ENCODE measurements around the gene CCDC92B.

Gene CCDC92B

DNA sequence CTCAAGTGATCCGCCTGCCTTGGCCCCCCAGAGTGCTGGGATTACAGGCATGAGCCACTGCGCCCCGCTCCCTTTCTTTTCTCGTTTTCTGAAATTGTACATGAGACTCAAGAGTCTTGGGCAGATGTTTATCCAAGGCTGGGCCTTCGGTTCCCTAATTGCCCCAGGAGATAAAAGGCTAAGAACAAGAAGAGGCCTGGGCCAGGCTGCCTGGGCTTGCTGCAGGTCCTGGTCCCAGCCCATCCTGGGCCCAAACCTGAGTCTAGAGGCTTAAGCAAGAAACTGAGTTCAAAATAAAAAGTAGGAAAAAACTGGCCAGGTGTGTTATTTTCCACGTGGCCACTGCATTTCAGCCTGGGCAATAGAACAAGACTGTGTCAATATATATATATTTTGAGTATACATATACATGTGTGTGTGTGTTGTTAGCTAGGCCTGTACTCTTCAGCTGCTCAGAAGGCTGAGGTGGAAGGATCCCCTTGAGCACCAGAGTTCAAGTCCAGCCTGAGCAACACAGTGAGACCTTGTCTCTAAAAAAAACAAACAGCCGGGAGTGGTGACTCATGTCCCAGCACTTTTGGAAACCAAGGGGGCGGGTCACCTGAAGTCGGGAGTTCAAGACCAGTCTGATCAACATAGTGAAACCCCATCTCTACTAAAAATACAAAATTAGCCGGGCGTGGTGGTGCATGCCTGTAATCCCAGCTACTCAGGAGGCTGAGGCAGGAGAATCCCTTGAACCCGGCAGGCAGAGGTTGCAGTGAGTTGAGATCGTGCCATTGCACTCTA lies 31.1 kb downstream of the CCDC92B start:
- no peak for DNase-seq

DNA sequence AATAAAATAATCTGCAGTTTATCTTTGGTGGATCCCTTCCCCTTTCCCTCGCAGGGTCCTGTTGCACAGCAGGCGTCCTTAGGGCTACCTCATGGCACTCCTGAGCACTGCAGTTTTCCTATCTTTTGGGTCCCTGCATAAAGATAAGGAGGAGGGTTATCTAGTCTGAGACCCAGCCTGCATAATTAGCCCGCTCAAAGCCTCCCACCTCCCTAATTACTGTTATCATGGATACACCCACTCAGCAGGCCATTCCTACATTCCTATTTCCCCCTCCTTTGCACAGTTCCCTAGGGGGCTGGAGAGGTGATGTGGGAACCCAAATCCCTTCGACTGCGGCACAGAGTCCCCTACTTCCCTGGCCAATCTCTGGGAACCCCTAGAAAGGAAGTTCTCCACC lies 32.8 kb downstream of the CCDC92B start:
- no peak for DNase-seq

DNA sequence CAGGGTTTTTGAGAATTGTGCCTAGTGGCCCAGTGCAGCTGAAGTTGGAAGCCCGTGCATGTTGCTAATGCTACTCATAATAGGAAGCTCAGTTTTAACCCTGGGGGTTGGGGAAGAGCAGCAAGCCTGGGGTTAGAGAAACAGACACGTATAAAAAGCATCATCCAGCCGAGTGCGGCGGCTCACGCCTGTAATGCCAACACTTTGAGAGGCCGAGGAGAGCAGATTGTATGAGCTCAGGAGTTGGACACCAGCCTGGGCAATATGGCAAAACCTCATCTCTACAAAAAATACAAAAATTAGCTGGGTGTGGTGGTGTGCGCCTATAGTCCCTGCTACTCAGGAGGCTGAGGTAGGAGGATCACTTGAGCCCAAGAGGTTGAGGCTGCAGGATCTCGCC lies 35.6 kb downstream of the CCDC92B start:
- DNase-seq = no peak

DNA sequence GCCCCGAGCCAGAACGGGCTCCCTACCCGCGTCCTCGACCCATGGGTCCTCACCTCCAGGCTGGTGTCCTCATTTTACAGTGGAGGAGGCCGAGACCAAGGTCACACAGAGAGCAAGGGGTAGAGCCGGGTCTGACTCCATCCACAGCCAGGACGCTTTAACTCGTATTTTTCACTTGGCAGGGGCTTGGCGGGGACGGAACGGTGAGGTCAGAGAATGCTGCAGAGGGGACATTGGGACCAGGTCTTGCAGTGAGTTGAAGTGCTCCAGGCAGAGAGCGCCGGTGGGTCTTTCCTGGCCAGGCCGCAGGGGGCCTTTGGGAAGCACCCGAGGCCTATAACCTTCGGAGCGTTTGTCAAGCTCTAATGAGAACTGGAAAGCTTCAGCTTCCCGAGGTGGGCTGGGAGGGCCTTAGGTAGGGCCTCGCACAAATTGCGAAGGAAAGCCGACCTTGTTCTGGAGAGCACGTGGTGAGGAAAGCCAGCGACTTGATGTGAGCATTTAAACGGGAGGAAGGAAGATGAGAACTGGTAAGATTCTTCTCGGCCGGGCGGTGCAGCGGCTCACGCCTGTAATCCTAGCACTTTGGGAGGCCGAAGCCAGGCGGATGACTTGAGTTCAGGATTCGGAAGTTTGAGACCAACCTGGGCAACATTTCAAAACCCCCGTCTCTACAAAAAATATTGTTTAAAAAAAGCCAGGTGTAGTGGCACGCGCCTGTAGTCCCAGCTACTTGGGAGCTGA lies 37.0 kb downstream of the CCDC92B start:
- no peak for DNase-seq

DNA sequence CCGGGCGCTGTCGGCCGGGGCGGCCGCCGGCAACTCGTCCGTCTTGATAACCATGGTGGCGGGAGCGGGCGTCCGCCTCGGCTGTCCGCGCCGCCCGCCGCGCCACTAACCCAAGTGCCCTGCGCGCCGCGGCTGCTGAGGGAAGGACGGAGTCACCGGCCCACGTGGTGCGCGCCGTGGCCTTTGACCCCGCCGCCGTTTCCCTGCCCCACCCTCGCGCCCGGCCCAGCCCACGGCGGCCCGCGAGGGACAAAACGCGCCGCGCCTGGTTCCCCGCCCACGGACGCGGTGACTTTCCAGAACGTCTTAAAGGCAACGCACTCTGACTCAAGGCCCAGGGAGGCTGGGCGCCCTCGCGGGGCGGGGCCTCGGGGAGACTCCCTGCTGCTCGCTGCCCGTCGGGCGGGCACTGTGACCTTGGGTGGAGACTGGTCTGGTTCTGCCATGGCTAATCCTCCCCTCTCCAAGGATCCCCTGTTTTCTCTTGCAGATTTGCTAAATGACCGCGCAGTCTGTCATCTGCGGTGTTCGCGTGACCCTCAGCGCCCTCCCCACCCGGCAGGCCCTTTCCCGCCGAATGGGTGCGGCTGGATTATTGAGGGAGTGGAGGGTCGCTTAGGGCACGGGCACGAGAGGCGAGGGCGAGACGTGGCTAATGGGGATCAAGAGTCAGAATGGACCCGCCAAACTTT lies 37.7 kb downstream of the CCDC92B start, which contains the start of gene CLUH:
TSS of gene CLUH (minus strand) at position 157 of the 692 bp plus-strand sequence. CDS start at position 54, 103 bp downstream.
- peak; percentile 99 to 100 (median 100) for DNase-seq

DNA sequence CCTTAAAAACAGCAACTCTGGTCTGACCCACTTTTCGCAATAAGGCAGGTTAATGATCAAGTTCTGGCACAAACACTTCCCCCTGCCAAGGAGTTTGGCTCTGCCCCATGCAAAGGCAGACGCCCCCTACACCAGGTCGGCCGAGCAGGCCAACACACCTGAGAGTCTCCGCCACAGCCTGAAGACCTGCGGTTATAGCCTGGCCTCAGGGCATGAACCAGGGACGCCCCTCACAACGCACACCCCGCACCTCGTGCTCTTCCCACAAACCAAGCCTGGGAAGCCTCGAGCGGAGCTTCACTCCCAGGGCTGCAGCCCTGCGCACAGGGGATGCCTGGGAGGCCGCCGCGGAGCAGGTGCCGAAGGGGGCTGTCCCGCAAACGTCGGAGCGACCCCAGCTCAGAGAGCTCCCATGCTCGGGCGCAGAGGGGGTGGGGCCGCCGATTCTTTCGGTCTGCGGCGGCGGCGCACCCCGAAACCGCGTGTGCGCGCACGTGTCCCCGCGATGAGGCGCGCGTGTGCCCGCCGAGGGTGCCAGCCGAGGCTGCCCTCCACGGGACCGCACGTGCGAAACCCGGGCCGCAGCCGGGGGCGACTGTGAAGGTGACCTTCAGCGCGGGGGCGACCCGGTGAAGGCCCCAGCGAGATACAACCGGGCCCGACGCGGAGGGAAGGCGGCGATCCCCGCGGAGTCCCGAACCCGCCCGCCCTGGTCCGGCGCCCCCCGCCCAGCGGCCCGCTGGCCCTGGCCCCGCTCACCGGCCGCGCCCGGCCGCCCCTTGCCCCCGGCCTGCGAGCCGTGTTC lies 38.4 kb downstream of the CCDC92B start:
- peak; percentile 55 to 62 (median 59) for DNase-seq

DNA sequence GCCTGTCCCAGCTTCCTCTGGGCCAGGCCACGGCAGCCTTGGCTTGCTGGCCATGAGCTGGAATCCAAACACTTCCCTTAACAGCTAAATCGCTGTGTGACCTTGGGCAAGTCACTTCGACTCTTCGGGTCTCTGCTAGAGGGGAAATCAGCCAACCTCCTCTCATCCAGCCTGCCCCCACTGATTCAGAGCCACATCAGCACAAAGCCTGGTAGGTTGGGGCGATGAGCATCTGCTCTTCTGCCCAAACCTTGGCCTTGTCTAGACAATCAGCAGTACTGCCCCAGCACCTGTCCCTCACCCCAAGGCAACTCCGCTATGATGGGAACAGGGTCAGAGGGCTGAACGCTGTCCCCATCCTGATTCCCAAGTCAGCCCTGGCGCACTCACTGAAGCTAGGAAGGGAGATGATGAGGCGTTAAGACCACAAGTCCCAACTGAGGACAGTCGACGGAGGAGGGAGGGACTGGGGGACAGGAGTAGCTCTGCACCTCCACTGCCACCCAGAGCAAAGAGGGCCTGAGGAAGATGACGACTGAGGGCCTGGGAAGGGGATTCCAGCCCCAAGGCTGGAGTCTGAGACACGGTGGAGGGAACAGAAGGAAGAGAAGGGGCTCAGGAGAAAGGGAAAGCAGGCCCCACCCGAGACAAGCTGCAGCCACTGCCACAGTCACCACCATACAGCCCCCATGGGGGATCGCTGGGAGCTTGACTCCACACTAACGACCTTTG lies 39.2 kb downstream of the CCDC92B start:
- DNase-seq = peak in 2 of 3 donors; percentile 34 to 58

DNA sequence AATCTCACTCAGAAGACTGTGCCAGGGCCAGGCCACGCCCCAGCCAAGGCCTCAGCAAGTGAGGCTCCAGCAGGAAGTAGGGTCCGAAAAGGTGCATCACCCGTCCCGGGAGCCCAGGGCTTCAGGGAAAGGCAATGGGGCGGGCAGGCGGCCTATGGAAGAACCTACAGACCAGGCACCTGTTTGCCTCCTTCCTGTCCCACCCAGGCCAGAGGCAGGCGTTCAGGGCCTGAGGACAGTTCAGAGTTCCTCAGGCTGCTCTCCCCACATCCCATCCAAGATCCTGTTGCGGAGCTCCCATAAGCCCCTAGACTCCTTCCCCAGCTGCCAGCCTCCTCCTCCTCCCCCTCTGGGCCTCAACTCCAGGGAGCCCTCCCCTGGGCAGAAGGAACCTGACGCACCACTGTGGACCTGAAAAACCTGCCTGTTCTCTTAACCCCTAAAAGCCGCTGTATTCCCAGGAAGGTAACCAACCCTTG lies 40.2 kb downstream of the CCDC92B start:
- DNase-seq = no peak

DNA sequence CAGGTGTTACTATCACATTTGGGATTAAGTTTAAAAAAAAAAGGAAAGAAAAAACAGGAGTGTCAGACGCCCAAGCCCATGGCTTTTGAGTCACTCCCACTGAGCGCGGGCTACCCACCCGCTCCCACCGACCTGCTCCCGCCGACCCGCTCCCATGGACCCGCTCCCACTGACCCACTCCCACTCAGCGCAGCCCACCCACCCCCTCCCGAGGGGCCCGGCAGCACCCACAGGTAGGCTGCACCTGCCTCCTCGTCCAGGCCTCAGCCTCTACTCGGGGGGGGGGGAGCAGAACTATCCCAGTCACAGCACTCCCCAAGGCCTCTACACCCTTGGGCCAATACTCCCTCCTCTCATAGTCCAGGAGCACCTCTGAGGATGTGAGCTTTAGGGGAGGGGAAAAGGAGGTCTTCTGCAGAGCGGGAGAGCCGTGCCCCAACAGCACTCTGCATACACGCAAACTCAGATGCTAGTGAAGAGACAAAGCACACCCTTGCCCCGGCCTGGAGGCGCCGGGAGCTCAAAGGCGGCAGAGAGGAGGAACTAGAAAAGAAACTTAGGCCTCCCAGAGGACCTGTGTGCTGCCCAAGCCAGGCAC lies 40.8 kb downstream of the CCDC92B start:
- DNase-seq = no peak

DNA sequence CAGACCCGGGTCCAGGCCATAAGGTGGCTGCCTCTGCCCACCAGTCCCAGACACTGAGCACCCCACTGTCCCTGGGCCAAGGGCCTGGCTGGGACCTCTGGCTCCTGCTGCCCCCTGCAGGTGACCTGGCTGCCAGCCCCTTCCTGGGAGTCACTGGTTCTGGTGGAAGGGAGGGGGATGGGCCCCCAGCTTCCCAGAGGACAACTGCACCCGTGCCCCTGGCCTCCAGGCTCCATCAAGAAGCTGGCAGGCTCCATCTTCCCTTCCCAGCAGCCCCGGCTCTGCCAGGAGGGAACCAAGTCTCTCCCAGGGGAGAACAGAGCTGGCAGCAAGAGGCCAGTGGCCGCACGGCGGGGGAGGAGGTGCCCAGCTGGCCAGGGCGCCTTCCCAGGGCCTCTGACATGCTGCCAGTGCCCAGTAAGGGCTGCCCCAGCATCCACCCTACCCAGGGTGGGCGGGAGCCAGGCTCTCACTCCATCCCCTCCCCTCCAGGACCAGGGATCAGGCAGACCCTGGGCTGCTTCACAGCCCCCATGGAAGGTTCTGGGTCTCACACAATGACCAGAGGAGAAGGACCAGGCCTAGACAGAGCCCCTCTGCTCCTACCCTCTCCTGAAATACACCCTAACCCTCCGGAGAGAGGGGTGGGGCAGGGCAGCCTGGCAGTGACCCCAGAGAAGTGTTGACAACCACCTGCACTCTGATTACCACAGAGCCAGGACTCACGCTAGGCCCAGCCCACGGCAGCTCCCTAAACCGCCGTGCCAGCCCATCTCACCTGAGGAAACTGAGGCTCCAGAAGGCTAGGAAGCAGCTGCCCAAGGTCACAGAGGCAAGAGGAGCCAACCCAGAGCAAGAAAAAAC lies 41.5 kb downstream of the CCDC92B start:
- DNase-seq = peak in 1 of 3 donors; percentile 38

DNA sequence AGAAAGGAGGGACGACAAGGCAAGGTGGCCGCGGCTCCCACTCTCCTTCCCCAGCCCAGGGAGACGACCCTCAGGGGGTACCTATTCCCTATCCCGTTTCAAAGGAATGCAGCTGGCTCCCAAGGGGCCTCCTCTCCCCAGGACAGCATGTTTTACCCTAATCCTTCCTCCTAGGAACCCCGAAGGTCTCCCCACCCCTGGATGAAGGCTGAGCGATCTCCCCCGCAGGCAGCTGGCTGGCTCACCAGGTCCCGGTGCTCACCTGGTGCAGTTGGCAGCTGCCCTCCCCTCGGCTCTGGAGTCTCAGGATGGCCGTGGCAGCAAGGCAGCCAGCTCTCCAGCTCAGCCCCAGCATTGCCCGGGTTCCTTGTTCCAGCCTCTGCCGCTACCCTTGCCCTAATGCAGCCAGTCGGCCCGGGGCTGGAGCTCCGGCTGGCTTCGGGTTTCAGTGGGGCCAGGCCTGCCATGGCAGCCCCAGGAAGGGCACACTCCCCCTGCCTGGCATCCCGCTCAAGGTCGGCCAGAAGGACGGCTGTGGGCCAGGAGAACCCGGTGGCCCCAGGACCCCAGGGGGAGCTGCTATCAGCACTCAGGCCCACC lies 42.4 kb downstream of the CCDC92B start:
- no peak for DNase-seq

DNA sequence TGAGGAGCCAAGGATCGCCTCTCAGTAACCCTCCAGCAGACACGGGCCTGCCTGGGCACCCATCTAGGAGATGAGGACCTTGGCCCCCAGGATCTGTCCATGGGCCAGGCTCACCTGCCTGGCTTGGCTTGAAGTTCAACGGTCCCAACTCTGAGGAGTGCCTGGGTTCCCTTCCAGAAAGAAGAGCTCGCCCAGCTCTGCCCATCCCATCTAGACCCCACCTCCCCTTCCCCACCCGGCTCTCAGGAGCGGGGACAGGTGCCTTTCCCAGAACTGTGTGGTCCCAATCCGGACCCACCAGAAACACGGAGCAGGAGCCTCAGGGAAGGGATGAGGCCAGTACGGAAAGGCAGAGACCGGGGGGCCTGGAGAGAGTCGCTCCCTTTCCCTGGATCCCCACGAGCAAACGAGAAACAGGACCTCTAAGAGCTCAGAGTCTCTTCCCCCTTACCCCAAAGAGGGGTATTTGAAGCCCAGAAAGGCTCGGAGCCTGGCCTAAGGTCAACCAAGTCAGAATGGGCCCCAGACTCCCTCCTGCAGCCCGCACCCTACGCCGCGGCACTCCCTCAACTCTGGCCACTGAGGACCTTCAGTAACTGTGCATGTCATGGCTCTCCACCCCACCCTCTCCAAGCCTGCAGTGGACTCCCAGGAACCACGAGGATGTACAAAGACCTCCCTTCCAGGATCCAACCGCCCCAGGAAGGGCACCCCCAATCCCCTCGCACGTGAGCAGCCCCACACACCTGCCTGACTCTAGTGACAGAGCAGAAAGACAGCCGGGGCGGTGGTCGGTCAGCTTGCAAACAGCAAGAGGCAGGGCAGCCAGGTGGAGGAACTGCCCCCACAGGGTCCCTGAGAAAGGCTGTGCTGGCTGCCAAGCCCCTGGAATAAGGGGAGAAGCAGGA lies 43.3 kb downstream of the CCDC92B start:
- no peak for DNase-seq

DNA sequence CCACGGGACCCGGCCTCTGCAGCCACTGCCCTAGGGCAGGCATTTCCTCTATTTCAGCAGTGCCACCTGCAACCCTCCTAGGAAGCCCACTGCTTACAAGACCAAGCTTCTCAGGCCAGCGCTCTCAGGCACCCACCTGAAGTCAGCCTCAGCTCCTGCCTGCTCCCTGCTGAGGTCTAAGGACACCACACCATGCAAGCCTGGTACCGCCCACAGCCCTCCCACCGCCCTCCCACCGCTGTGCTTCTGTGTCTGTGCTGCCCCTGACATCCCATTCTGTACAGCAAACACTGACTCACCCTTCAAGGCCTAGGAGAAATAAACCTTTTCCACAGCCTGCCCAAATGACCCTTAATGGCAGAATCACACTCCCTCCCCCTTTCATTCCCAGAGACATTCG lies 44.2 kb downstream of the CCDC92B start:
- no peak for DNase-seq

DNA sequence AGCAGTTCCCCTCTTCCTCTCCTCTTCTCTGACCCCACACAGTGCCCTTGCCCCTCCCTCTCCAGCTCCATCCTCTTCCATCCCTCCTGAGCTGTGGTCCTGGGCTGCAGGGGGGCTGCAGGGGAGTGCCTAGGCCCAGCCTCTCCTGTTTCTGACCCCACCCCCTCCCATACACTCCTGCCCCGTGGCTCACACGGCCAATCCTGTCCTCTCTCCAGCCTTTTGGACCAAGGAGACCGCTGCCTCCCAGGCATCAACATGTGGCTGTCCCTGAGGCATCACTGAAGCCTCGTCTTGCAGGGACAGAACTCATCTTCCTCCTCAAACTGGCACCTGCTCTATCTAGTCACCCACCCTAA lies 44.6 kb downstream of the CCDC92B start:
- DNase-seq = no peak

DNA sequence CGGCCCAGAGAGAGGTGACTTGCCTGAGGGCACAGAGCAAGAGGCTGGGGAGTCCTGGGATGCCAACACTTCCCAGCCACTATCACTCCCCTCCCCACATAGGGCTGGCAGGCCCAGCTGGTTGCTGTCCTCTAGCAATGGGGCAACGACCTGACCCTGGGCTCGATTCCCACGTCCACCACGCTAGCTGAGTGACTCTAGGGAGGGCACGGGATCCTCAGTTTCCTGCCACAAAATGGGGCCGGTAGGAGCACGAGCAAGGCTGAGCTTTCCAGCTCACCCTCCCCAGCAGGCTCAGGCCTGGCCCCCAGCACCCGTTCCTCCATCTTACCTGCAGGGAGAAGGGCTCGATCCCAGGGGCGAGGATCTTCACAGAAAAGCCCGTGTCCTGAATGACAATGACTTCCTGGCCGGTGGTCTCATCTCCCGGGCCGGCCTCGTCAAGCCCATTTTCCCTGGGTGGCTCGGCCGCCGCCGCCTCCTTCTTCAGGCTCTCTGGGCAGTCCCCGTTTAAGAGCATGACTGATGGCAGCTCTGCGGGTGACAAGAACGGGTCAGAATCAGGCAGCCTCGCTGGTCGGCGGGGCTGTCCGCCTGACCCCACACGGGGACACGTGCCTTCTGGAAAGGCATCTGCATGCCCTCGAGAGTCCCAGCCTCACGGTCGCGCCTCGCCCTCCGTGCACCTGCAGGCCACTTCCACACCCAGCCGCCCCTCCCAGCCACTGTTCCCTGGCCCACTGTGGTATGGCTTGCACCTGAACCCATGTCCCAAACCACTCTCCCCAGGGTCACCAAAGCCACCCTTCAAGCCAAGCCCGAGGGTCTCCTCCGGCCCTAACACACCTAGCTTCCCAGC lies 45.2 kb downstream of the CCDC92B start:
- DNase-seq = no peak

DNA sequence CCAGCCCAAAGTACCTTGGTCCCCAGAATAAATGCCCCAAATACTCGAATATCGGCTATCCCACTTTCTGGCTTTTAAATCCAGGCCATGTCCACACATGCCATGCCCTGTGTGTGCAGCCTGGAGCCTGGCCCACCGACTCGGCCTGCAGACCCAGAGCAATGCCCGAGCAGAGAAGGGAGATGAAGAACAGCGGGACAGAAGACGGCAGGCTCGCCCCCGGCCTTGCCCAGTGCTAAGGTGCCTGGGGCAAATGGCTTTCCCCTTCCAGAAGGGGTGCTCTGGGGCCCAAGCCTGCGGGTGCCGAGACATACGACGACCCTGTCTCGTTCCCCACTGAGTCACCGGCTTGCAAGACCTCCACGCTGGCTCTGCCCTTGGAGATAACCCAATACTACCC lies 45.8 kb downstream of the CCDC92B start:
- no peak for DNase-seq

DNA sequence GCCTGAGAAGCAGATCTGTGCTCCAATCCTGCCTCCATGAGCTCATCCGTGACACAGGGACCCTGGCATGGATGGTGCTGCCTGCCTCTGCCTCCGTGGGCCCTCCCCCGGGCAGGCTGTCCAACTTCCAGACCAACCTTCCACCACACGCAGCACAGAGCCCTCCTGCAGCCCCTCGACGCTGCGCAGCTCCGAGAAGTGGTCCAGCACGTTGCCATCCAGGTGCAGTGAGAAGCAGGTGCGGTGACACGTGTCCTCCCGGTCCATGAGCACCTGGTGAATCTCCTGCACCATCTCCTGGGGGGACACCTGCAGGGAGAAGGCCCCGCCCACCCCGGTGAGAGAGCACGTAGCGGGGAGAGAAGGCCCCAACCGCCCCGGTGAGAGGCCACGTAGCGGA lies 46.3 kb downstream of the CCDC92B start:
- DNase-seq = no peak
